ENCODE measurements around the gene MAP2K6.

- TF ChIP-seq POLR2A (IDR thresholded peaks at IDR 0.05) (no peak), CTCF (IDR thresholded peaks at IDR 0.05) (no peak)
These were observed 86.5 kb downstream of the MAP2K6 start for GRCh38 chr17:69500911-69501429.
